ENCODE results near the gene SESN3.

The SESN3 gene

GRCh38 chr11:95262994-95263765 is 32.2 kb upstream of the SESN3 start:
- H3K79me2 ChIP-seq (ENCODE audit: insufficient read depth, low read length), result no peaks in the 10 kb centered on the region
- H3K36me3 ChIP-seq (ENCODE audit: insufficient read depth, low read length), result no peaks in the 10 kb centered on the region
- H3K9ac ChIP-seq (ENCODE audit: low read length), result no peak overlapping the region
- no peak overlapping the region for H3K4me3 ChIP-seq (ENCODE audit: low read depth, low read length, poor library complexity, severe bottlenecking)
- H3K9me3 ChIP-seq (ENCODE audit: low read length), result no peaks in the 10 kb centered on the region
- H3K9me2 ChIP-seq (ENCODE audit: low read depth, low read length), result no peaks in the 10 kb centered on the region
- H2AFZ ChIP-seq (ENCODE audit: low read length), result no peak overlapping the region
- TF ChIP-seq CTCF (IDR thresholded peaks at IDR 0.05; ENCODE audit: low read length) (no peak), EZH2 (IDR thresholded peaks at IDR 0.05; ENCODE audit: borderline replicate concordance, low read length) (no peak)
- H4K20me1 ChIP-seq (ENCODE audit: insufficient read depth, low read length), result no peaks in the 10 kb centered on the region
- H3K4me1 ChIP-seq (ENCODE audit: insufficient read depth, low read length, severe bottlenecking), result no peaks in the 10 kb centered on the region
- H3F3A ChIP-seq (ENCODE audit: insufficient read depth, low read length), result no peaks in the 10 kb centered on the region
- no peak overlapping the region for H3K27ac ChIP-seq (ENCODE audit: low read depth, low read length, poor library complexity, severe bottlenecking)
- H3K4me2 ChIP-seq (ENCODE audit: low read length), result no peak overlapping the region
- H3K27me3 ChIP-seq (ENCODE audit: insufficient read depth, low read length), result peaks cover 2% of the 10 kb centered on the region; the same call in 1 of the 2 replicates

DNA sequence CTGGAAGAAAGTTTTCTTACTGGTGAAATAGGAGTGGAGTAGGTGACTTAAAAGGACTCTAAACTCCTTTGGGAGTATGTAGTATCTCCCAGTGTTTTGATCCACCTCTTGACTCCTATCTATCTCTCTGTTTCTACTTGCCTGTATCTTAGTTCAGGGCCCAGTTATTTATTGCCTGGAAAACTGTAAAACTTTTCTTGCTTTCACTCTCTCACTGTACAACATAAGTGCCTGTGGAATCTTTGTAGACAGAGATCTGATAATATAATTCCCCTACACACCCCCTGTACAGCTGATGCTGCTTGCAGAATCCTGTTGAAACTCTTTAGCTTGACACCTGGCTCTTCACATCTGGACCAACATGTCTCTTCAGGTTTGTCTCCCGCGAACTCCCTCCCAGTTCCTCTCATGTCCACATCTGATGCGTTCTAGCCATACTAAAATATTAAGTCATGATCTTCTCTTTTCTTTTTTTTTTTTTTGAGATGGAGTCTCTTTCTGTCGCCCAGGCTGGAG is 26.5 kb upstream of the SESN3 start:
- no peaks in the 10 kb centered on the region for H3K9me3 ChIP-seq (ENCODE audit: low read length)
- H3K27ac ChIP-seq (ENCODE audit: low read depth, low read length, poor library complexity, severe bottlenecking), result no peak overlapping the region
- no peak overlapping the region for H3K9ac ChIP-seq (ENCODE audit: low read length)
- no peaks in the 10 kb centered on the region for H3K9me2 ChIP-seq (ENCODE audit: low read depth, low read length)
- peaks cover 48% of the 10 kb centered on the region for H3K4me1 ChIP-seq (ENCODE audit: insufficient read depth, low read length, severe bottlenecking)
- H3K4me2 ChIP-seq (ENCODE audit: low read length), result no peak overlapping the region
- no peaks in the 10 kb centered on the region for H3K36me3 ChIP-seq (ENCODE audit: insufficient read depth, low read length)
- H3K79me2 ChIP-seq (ENCODE audit: insufficient read depth, low read length), result no peaks in the 10 kb centered on the region
- H3F3A ChIP-seq (ENCODE audit: insufficient read depth, low read length), result no peaks in the 10 kb centered on the region
- H3K4me3 ChIP-seq (ENCODE audit: low read depth, low read length, poor library complexity, severe bottlenecking), result no peak overlapping the region
- H2AFZ ChIP-seq (ENCODE audit: low read length), result no peak overlapping the region
- H3K27me3 ChIP-seq (ENCODE audit: insufficient read depth, low read length), result no peaks in the 10 kb centered on the region
- no peak for TF ChIP-seq EZH2 (IDR thresholded peaks at IDR 0.05; ENCODE audit: borderline replicate concordance, low read length)
- H4K20me1 ChIP-seq (ENCODE audit: insufficient read depth, low read length), result no peaks in the 10 kb centered on the region

- H3K9me3 ChIP-seq (ENCODE audit: low read length), result no peaks in the 10 kb centered on the region
- H3F3A ChIP-seq (ENCODE audit: insufficient read depth, low read length), result no peaks in the 10 kb centered on the region
- no peaks in the 10 kb centered on the region for H3K36me3 ChIP-seq (ENCODE audit: insufficient read depth, low read length)
- H3K9ac ChIP-seq (ENCODE audit: low read length), result no peak overlapping the region
- H3K27me3 ChIP-seq (ENCODE audit: insufficient read depth, low read length), result no peaks in the 10 kb centered on the region
- peak overlapping the region; percentile 98 for H2AFZ ChIP-seq (ENCODE audit: low read length)
- H3K4me3 ChIP-seq (ENCODE audit: low read depth, low read length, poor library complexity, severe bottlenecking), result no peak overlapping the region
- no peaks in the 10 kb centered on the region for H4K20me1 ChIP-seq (ENCODE audit: insufficient read depth, low read length)
- 0 out of 2 replicates have a peak overlapping the region, but pooled peaks have one; percentile 27 for H3K4me2 ChIP-seq (ENCODE audit: low read length)
- no peaks in the 10 kb centered on the region for H3K79me2 ChIP-seq (ENCODE audit: insufficient read depth, low read length)
- peak overlapping the region; percentile 80 for H3K27ac ChIP-seq (ENCODE audit: low read depth, low read length, poor library complexity, severe bottlenecking)
- no peaks in the 10 kb centered on the region for H3K9me2 ChIP-seq (ENCODE audit: low read depth, low read length)
- TF ChIP-seq EZH2 (IDR thresholded peaks at IDR 0.05; ENCODE audit: borderline replicate concordance, low read length), result no peak
- TF ChIP-seq CTCF (IDR thresholded peaks at IDR 0.05; ENCODE audit: low read length), result no peak
- H3K4me1 ChIP-seq (ENCODE audit: insufficient read depth, low read length, severe bottlenecking), result peaks cover 57% of the 10 kb centered on the region
These were observed 25.3 kb upstream of the SESN3 start for GRCh38 chr11:95256321-95256779.
